GM19397 (cell line): ENCODE results near the gene TMED6.

Experiments used
- ATAC-seq: cut with Tn5 transposase; IDR thresholded peaks from one replicate; pipeline ENCODE4 v1.9.1; 2021; ENCODE audit warnings: mild to moderate bottlenecking, moderate library complexity; ENCODE audit not compliant: unreplicated experiment

TMED6 gene

GRCh38 chr16:69324585-69325253 lies 26.9 kb downstream of the TMED6 start:
- no peak for ATAC-seq

- no peak for ATAC-seq
These were observed 27.5 kb downstream of the TMED6 start for GRCh38 chr16:69324013-69324531.

- ATAC-seq = no peak
These were observed 28.2 kb downstream of the TMED6 start for GRCh38 chr16:69323415-69323814.

DNA sequence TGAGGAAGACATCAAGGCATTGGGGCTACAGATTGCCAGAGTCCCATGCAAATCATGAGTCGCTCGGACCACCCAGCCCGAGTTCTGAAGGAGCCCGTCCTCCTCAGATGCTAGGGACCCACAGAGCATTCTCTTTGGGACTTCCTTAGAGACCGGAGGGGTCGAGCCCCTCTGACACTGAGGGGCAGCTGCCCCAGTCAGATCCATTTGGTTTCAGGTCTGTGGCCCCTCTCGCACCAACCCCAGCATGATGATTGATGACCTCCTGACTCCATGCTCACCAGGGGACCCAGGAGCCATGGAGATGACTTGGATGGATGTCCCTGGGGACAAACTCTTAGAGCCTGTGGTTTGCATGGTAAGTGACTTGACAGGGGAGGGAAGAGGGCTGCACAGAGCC lies 29.2 kb downstream of the TMED6 start:
- ATAC-seq = no peak

- no peak for ATAC-seq
These were observed 30.5 kb downstream of the TMED6 start for GRCh38 chr16:69321080-69321479.

GRCh38 chr16:69320740-69321073 lies 30.9 kb downstream of the TMED6 start:
- no peak for ATAC-seq

DNA sequence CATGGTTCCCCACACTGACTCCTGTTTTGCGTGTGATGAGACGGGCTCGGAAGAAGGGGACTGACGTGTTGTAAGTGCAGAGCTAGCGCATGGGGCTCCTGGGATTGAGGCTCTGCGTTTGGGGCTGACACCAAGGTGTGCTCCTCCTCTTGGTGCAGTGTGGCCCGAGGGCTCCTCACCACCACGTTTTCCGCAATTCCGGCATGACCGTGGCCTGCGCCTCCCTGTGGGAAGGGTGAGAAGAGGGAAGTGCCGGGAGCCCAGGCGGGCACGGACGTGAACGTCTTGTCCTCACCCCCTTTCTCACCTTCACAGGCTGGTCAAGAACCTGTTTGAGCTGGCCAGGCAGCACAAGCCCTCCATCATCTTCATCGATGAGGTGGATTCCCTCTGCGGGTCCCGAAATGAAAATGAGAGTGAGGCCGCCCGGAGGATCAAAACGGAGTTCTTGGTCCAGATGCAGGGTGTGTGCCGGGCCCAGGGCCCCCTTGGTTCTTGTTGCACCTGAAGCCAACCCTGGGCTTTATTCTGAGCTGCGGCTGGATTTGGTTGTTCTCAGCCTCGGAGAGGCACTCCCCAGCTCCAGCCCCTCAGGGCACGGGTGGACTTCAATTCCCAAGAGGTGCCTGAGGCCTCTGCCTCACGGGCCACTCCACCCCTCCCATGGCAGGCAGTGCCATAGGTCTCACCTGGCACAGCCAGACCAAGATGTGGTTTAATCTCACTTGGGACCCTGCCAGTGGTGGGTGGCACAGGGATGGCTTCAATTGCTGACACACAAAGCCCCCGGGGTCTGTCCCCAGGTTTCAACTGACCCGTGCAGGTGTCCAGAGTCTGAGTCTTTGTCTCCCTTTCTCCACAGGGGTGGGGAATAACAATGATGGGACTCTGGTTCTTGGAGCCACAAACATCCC lies 31.5 kb downstream of the TMED6 start:
- no peak for ATAC-seq

GRCh38 chr16:69319381-69319780 lies 32.2 kb downstream of the TMED6 start:
- ATAC-seq = no peak

DNA sequence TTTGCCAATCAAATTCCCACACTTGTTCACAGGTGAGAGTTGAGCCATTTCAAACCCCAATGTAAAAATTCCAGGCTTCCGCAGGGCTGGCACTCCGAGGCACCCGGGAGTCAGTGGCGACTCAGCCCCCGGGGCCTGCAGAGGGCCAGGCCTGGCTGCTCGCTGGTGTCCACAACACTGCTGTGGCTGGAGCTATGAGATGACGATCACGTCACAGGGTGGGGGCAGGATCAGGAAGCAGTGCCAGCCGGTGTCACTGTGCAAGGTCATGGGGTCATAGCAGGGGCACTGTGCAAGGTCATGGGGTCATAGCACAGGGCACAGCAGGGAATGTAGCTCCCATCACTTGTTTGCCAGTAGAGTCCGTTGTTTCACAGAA lies 32.7 kb downstream of the TMED6 start:
- ATAC-seq = no peak

- no peak for ATAC-seq
These were observed 33.2 kb downstream of the TMED6 start for GRCh38 chr16:69318177-69318910.

GRCh38 chr16:69316595-69317034 lies 35.0 kb downstream of the TMED6 start:
- ATAC-seq = no peak

DNA sequence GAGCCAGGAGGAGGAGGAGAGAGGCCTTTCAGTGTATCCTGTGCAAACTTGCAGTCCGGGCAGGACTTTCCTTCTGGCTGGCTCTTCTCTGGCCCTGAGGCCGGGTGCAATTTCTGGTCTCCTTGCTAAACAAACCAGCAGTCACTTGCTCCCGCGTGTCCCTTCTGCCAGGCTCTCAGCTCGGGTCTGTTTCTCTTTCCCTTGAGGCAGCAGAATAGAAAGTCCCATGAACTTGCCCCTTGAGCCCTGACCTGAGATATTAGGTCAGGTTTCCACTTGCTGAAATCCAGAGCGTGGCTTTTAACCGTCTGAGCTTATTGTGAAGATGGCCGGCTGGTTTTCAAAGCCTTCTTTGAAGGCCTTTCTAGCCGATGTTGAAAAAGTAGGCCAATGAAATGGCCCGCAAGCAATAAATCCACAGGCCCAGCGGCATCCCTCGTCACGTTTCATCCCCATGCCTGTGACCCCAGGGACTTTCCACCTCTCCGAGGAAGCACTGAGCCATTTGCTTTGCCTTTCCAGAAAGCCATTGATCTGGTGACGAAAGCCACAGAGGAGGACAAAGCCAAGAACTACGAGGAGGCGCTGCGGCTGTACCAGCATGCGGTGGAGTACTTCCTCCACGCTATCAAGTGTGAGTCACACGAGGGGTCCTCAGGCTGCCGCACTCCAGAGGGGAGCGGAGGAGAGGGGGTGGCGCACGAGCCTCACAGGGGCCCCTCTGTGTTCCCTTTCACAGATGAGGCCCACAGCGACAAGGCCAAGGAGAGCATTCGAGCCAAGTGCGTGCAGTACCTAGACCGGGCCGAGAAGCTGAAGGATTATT lies 35.9 kb downstream of the TMED6 start:
- ATAC-seq = no peak

- ATAC-seq = no peak
These were observed 37.1 kb downstream of the TMED6 start for GRCh38 chr16:69314534-69314933.

GRCh38 chr16:69313469-69313868 lies 38.1 kb downstream of the TMED6 start:
- ATAC-seq = no peak

DNA sequence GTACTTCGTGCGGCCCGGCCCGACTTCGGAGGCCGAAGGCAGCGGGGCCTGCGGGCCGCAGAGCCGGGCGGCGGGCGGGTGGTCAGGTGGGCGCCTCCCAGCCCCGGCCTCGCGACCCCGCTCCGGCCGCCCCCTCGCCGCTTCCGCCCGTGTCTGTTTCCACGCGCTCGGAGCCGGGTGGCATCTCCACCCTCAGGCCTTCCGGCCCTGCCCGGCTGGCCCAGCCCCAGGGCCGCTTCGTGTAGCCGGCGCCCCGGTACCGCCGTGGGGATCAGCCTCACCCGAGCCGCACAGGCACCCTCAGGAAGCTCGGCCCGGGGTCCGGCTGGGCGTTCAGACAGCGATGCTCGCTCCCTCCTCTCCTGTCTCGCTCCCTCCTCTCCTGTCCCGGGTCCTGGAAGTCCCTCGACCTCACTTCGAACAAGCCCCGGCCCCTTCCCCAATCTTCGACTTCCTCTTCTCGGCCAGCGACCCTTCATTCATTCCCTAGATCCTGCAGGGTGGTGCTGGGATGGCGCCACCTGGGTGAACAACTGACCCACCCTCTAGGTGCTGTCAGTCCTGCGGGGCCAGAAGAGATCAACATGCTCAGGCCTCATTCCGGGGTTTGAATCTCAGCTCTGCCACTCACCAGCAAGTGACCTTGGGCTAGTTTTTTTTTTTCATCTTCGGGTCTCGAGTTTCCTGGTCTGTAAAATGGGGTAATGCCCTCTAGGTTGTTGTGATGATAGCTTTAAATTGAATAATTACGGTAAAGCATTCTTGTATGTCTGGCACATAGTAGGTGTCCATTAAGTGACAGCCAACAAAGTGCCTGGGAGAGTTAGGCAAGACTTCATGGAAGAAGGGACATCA lies 39.8 kb downstream of the TMED6 start:
- ATAC-seq = peak; percentile 51

- peak; percentile 95 for ATAC-seq
These were observed 40.7 kb downstream of the TMED6 start, which contains the start of gene VPS4A for GRCh38 chr16:69310653-69311532. Gene VPS4A (plus strand): TSS chr16:69311350. CDS start chr16:69311512, 162 bp downstream.

DNA sequence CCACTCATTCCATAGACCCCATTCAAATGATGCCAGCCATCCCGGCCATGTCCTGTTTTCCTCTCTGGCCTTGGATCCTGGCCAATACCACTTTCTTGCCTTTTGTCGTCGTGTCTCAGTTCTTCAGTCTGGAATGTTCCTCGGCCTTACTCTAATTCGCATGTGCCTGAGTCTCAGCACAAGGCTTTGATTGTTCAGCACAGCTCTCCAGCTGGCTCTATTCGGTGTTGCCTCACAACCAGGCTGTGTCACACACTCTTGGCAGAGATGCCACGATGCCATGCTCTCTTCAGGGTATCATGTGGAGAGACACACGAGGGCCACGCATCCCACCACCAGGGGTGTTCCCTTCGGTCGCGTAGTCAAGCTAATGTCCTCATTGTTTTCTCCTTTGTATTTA lies 42.3 kb downstream of the TMED6 start:
- ATAC-seq = no peak

DNA sequence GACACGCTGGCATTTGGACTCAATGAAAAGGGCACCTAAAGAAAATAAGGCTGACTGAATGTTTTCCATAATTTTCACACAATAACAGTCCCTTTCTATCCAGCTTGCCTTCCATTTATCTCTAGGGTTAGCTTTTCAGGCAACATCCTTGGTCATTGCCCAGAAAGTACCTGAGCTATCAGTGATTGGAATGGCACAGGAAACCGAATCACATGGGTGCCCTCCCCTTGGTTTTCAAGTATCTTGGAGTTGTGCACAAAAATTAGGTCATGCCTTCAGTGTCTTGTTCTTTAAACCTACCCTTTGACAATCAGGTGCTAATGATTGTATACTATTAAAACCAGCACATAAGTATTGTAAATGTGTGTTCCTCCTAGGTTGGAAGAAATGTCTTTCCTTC lies 43.7 kb downstream of the TMED6 start:
- ATAC-seq = no peak

DNA sequence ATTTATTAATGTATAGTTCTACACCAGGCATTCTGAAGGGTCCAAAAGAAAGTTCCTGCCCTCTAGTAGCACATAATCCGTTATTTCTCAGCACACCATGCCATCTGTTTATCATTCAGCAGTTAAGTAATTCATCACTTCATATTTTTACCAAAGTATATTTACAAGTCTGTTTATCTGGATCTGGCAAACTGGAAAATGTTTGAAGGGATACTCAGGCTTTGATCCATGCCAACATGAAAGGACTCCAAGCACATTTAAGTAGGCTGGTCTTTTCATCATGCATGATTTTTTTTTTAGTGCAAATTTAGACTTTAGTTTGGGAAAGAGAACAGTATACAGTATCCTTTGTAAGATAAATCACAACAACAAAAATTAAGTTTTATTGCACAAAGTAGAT lies 44.5 kb downstream of the TMED6 start:
- ATAC-seq = no peak
